BE2C (cell line): Measurements from ENCODE around the gene COA5.
A peak's percentile ranks its signal among the peaks of the same experiment; 100 is the strongest.

Source experiments
- DNase-seq: peaks from one replicate; pipeline ENCODE4 v3.0.0-alpha.2; 2020
- H3K27me3 ChIP-seq: fragments of 250-450 bp; sonication (Bioruptor Pico); 2 replicates; pipeline ENCODE4 v1.5.1; 2020; ENCODE audit warnings: mild to moderate bottlenecking
- H3K36me3 ChIP-seq: fragments of 250-450 bp; sonication (Bioruptor Pico); 2 replicates; pipeline ENCODE4 v1.5.1; 2020; ENCODE audit warnings: mild to moderate bottlenecking
- H3K4me1 ChIP-seq: fragments of 250-450 bp; sonication (Bioruptor Pico); 2 replicates; pipeline ENCODE4 v1.5.1; 2020
- H3K4me3 ChIP-seq: 2 replicates; pipeline ENCODE4 v1.5.1; 2011; ENCODE audit warnings: low read depth, low read length
- H3K9me3 ChIP-seq: fragments of 250-450 bp; sonication (Bioruptor Pico); 2 replicates; pipeline ENCODE4 v1.5.1; 2020
- CTCF ChIP-seq: IDR thresholded peaks from 2 replicates; pipeline ENCODE4 v1.5.1; 2012; ENCODE audit warnings: mild to moderate bottlenecking, low read depth, low read length

COA5 gene

GRCh38 chr2:98579926-98580325 lies 28.4 kb downstream of the COA5 start:
- no peak for TF ChIP-seq CTCF
- no peaks in the 10 kb centered on the region for H3K36me3 ChIP-seq

GRCh38 chr2:98578231-98578630 lies 30.1 kb downstream of the COA5 start:
- no peaks in the 10 kb centered on the region for H3K4me1 ChIP-seq
- H3K36me3 ChIP-seq = no peaks in the 10 kb centered on the region
- no peak for DNase-seq
- H3K27me3 ChIP-seq = no peaks in the 10 kb centered on the region
- H3K9me3 ChIP-seq = no peaks in the 10 kb centered on the region
- H3K4me3 ChIP-seq = no peak overlapping the region
- TF ChIP-seq CTCF = no peak

More at GRCh38 chr2:98579926-98580325, 28.4 kb downstream of the COA5 start:
- no peaks in the 10 kb centered on the region for H3K4me1 ChIP-seq
- no peaks in the 10 kb centered on the region for H3K27me3 ChIP-seq
- H3K9me3 ChIP-seq = no peaks in the 10 kb centered on the region
- no peak overlapping the region for H3K4me3 ChIP-seq
- DNase-seq = no peak

GRCh38 chr2:98577313-98577712 lies 31.0 kb downstream of the COA5 start:
- peak; percentile 23; the same call in 1 of the 2 replicates for TF ChIP-seq CTCF
- Histone ChIP-seq H3K4me1 (no peaks in the 10 kb centered on the region), H3K27me3 (no peaks in the 10 kb centered on the region), H3K36me3 (no peaks in the 10 kb centered on the region), H3K4me3 (no peak overlapping the region), H3K9me3 (no peaks in the 10 kb centered on the region)
- no peak for DNase-seq

GRCh38 chr2:98576666-98577312 lies 31.5 kb downstream of the COA5 start:
- Histone ChIP-seq H3K27me3 (no peaks in the 10 kb centered on the region), H3K4me1 (no peaks in the 10 kb centered on the region), H3K9me3 (no peaks in the 10 kb centered on the region), H3K4me3 (no peak overlapping the region), H3K36me3 (no peaks in the 10 kb centered on the region)
- TF ChIP-seq CTCF = no peak
- no peak for DNase-seq

- TF ChIP-seq CTCF = no peak
- H3K9me3 ChIP-seq = no peaks in the 10 kb centered on the region
- H3K4me3 ChIP-seq = no peak overlapping the region
- DNase-seq = no peak
- H3K36me3 ChIP-seq = no peaks in the 10 kb centered on the region
- no peaks in the 10 kb centered on the region for H3K27me3 ChIP-seq
- H3K4me1 ChIP-seq = no peaks in the 10 kb centered on the region
Observed at GRCh38 chr2:98573426-98573825, 34.9 kb downstream of the COA5 start.

GRCh38 chr2:98572676-98573075 lies 35.6 kb downstream of the COA5 start:
- Histone ChIP-seq H3K27me3 (no peaks in the 10 kb centered on the region), H3K9me3 (no peaks in the 10 kb centered on the region), H3K4me1 (no peaks in the 10 kb centered on the region), H3K36me3 (no peaks in the 10 kb centered on the region), H3K4me3 (no peak overlapping the region)
- TF ChIP-seq CTCF = no peak
- no peak for DNase-seq
